ENCODE measurements around the gene DLGAP1.

- TF ChIP-seq, protein P1, sequence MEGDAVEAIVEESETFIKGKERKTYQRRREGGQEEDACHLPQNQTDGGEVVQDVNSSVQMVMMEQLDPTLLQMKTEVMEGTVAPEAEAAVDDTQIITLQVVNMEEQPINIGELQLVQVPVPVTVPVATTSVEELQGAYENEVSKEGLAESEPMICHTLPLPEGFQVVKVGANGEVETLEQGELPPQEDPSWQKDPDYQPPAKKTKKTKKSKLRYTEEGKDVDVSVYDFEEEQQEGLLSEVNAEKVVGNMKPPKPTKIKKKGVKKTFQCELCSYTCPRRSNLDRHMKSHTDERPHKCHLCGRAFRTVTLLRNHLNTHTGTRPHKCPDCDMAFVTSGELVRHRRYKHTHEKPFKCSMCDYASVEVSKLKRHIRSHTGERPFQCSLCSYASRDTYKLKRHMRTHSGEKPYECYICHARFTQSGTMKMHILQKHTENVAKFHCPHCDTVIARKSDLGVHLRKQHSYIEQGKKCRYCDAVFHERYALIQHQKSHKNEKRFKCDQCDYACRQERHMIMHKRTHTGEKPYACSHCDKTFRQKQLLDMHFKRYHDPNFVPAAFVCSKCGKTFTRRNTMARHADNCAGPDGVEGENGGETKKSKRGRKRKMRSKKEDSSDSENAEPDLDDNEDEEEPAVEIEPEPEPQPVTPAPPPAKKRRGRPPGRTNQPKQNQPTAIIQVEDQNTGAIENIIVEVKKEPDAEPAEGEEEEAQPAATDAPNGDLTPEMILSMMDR (IDR thresholded peaks at IDR 0.05), result no peak
- TF ChIP-seq GATA2 (CRISPR knock-in tag; IDR thresholded peaks at IDR 0.05) (no peak), EZH2phosphoT487 (IDR thresholded peaks at IDR 0.05; ENCODE audit: borderline replicate concordance, low read depth) (no peak), TCF12 (IDR thresholded peaks at IDR 0.05) (no peak), RAD21 (IDR thresholded peaks at IDR 0.05; ENCODE audit: low read length) (no peak), SMC3 (IDR thresholded peaks at IDR 0.05; ENCODE audit: low read depth, low read length) (no peak), EP300 (IDR thresholded peaks at IDR 0.05; ENCODE audit: borderline replicate concordance in 1 of 2, low read depth in 1 of 2, low read length in 1 of 2) (no peak), RXRA (IDR thresholded peaks at IDR 0.05; ENCODE audit: borderline replicate concordance, low read depth) (no peak)
These were observed 9.2 kb downstream of the DLGAP1 start for GRCh38 chr18:4445902-4446301.
